Neural cell (in vitro differentiated cells): Measurements from ENCODE around the gene RRN3. TPM values are rescaled to one million over a fixed set of nuclear protein-coding genes. Genes with fewer than 3 reads are reported as not detected.
"Not testable (repeated sequence)": the region's sequence is repeated elsewhere in the genome, so short reads cannot be mapped to it uniquely, and the experiment has no call there.

Source experiments
- H2AFZ ChIP-seq: fragments of 200-600, 300-800 bp; sonication (generic), shearing (Covaris generic); 2 replicates; pipeline ENCODE4 v1.6.0; 2014; ENCODE audit warnings: low read depth, mild to moderate bottlenecking, antibody characterized with exemption, low read length, moderate library complexity
- H3F3A ChIP-seq: fragments of 200-600 bp; shearing (Covaris generic); 2 replicates; pipeline ENCODE4 v1.6.1; 2016; ENCODE audit warnings: mild to moderate bottlenecking, moderate library complexity, mixed read lengths, antibody characterized with exemption, low read length; ENCODE audit not compliant: insufficient read depth, poor library complexity, severe bottlenecking
- H3K27ac ChIP-seq: fragments of 200-600, 300-800 bp; sonication (generic), shearing (Covaris generic); 2 replicates; pipeline ENCODE4 v1.5.1; 2014; ENCODE audit warnings: mild to moderate bottlenecking, low read length, moderate library complexity
- H3K27me3 ChIP-seq: fragments of 300-800, 200-600 bp; sonication (generic), shearing (Covaris generic); 2 replicates; pipeline ENCODE4 v1.6.0; 2014; ENCODE audit warnings: mild to moderate bottlenecking, low read depth, low read length, moderate library complexity; ENCODE audit not compliant: insufficient read depth
- H3K36me3 ChIP-seq: fragments of 300-800, 200-600 bp; sonication (generic), shearing (Covaris generic); 2 replicates; pipeline ENCODE4 v1.5.1; 2014; ENCODE audit warnings: mild to moderate bottlenecking, antibody characterized with exemption, low read length, moderate library complexity; ENCODE audit not compliant: insufficient read depth
- H3K4me2 ChIP-seq: fragments of 300-800, 200-600 bp; sonication (generic), shearing (Covaris generic); 2 replicates; pipeline ENCODE4 v1.6.0; 2014; ENCODE audit warnings: mild to moderate bottlenecking, low read length
- H3K4me3 ChIP-seq: fragments of 300-800, 200-600 bp; sonication (generic), shearing (Covaris generic); 2 replicates; pipeline ENCODE4 v1.5.1; 2014; ENCODE audit warnings: mild to moderate bottlenecking, low read length, moderate library complexity
- H3K79me2 ChIP-seq: fragments of 200-600 bp; shearing (Covaris generic); replicated peaks from 2 replicates; pipeline ENCODE4 v1.6.0; 2014; ENCODE audit warnings: mild to moderate bottlenecking, low read length, moderate library complexity; ENCODE audit not compliant: insufficient read depth
- H3K9ac ChIP-seq: fragments of 300-800, 200-600 bp; sonication (generic), shearing (Covaris generic); 2 replicates; pipeline ENCODE4 v1.6.1; 2016; ENCODE audit warnings: mild to moderate bottlenecking, low read length, mixed read lengths
- H3K9me2 ChIP-seq: fragments of 200-600 bp; shearing (Covaris generic); 2 replicates; pipeline ENCODE4 v1.6.1; 2016; ENCODE audit warnings: mild to moderate bottlenecking, low read length, mixed read lengths; ENCODE audit not compliant: insufficient read depth
- H3K9me3 ChIP-seq: fragments of 200-600, 300-800 bp; sonication (generic), shearing (Covaris generic); 2 replicates; pipeline ENCODE4 v1.6.1; 2016; ENCODE audit warnings: mild to moderate bottlenecking, mixed run types, low read length, moderate library complexity, mixed read lengths
- H4K20me1 ChIP-seq: fragments of 200-600 bp; shearing (Covaris generic); 2 replicates; pipeline ENCODE4 v1.6.1; 2016; ENCODE audit warnings: mild to moderate bottlenecking, mixed run types; ENCODE audit not compliant: insufficient read depth
- polyA plus RNA-seq: library from polyadenylated mRNA; depleted of rRNA; stranded (reverse); fragments of >200 nt; gene quantifications from 2 replicates; pipeline ENCODE4 v1.2.3, GENCODE V29; 2014
- small RNA-seq, 3 experiments: library from RNA; depleted of rRNA; stranded (forward); fragments of <200 nt; gene quantifications; one replicate each; pipeline ENCODE3, GENCODE V24; 2012

RRN3 gene
- polyA plus RNA-seq, 1 donor from 2014 or later, result 95.4 TPM

DNA sequence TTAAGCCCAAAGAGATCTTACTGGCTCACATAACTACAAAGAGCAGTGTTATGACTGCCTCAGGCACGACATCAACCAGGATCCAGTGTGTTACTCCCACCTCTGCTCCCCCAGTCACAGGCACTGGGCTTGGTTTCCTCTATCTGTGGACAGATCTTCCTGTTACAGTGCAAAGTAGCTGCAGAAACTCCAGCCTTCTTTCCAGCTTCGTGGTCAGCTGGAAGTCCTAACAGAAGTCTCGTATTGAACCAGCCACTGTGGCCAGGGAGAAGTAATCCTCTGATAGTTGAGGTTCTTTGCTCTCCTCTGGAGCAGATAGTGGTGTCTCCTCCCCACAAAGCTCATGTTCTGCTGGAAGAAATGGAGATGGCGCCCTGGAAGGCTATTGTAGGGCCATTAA is 77.7 kb downstream of the RRN3 start:
- H3K9me2 ChIP-seq, H3K4me2 ChIP-seq, H3K9me3 ChIP-seq, H3K27ac ChIP-seq, H3K9ac ChIP-seq, H3F3A ChIP-seq, H3K36me3 ChIP-seq, H3K27me3 ChIP-seq, H3K79me2 ChIP-seq, H4K20me1 ChIP-seq, H3K4me3 ChIP-seq, H2AFZ ChIP-seq: not testable (repeated sequence)

DNA sequence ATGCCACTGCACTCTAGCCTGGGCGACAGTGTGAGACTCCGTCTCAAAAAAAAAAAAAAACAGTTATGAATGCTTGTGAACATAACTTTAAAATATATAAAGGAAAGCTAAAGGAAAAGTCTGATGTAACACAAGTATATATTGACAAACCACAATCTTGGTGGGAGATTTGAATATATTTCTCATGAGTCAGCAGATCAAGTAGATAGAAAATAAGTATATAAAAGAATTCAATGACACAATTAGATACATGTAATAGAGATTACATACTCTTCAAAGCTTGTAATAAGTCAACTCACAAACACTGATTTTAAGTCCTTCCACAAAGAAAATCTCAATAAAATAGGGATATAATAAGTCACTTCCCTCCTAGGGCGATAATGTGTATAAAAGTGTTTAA is 78.4 kb downstream of the RRN3 start:
- not testable (repeated sequence) for H4K20me1 ChIP-seq, H3K4me2 ChIP-seq, H3K9me2 ChIP-seq, H2AFZ ChIP-seq, H3K27me3 ChIP-seq, H3K9ac ChIP-seq, H3K36me3 ChIP-seq, H3K79me2 ChIP-seq, H3K27ac ChIP-seq, H3K9me3 ChIP-seq, H3F3A ChIP-seq, H3K4me3 ChIP-seq

DNA sequence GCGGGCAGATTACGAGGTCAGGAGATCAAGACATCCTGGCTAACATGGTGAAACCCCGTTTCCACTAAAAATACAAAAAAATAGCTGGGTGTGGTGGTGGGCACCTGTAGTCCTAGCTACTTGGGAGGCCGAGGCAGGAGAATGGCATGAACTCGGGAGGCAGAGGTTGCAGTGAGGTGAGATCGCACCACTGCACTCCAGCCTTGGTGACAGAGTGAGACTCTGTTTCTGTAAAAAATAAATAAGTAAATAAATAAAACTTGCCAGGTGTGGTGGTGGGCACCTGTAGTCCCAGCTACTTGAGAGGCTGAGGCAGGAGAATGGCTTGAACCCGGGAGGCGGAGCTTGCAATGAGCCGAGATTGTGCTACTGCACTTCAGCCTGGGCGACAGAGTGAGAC is 81.1 kb downstream of the RRN3 start:
- not testable (repeated sequence) for H3K4me3 ChIP-seq, H3F3A ChIP-seq, H3K27ac ChIP-seq, H3K9me2 ChIP-seq, H3K9ac ChIP-seq, H3K4me2 ChIP-seq, H3K36me3 ChIP-seq, H3K79me2 ChIP-seq, H3K27me3 ChIP-seq, H3K9me3 ChIP-seq, H2AFZ ChIP-seq, H4K20me1 ChIP-seq

Small RNAs within 50 kb of the gene (small RNA-seq; reads per million reads assigned to genes)
- gene MIR1972-1, result 0 reads per million in 3 experiments

Other genes with a start within 250 kb of the RRN3 start
- 124 and 151 TPM in 2 replicates for gene NPIPA1, start 156.8 kb downstream of the RRN3 start, polyA plus RNA-seq
- 69.9 and 78.2 TPM in 2 replicates for gene PDXDC1, start 119.2 kb downstream of the RRN3 start, polyA plus RNA-seq
- gene NTAN1, start 38.2 kb downstream of the RRN3 start, polyA plus RNA-seq, result 31.1 and 41.4 TPM in 2 replicates